HepG2 (cell line): Measurements from ENCODE around the gene HOXA5. TPM values are rescaled to one million over a fixed set of nuclear protein-coding genes. Genes with fewer than 3 reads are reported as not detected.

Source experiments
- ATAC-seq: fragments of 200-7000 bp; cut with Tn5 transposase; 3 replicates; pipeline ENCODE4 v1.9.1; 2020; ENCODE audit warnings: mild to moderate bottlenecking, moderate library complexity
- BruUV-seq: library from RNA; stranded (reverse); fragments of 400-500 nt; replicated peaks from 2 replicates; lab custom pipeline; 2021; lab: Mats Ljungman, UMichigan
- CTCF ChIA-PET: fragments of 300-600 bp; formaldehyde crosslinking; extraction: SDS; loops from one replicate; lab custom pipeline; 2021; ENCODE audit warnings: low total read pairs, inconsistent platforms, low intra/inter-chr PET ratio; lab: Yijun Ruan, JAX
- POLR2A ChIA-PET: fragments of 350-600 bp; sonication (Branson Sonifier 250); formaldehyde crosslinking; loops from one replicate; lab custom pipeline; 2020; ENCODE audit warnings: antibody characterized with exemption, inconsistent platforms; lab: Yijun Ruan, JAX
- DNase-seq: peaks from one replicate; pipeline ENCODE4 v3.0.0-alpha.2; 2015; ENCODE audit warnings: low spot score
- FAIRE-seq: peaks from 3 replicates; lab custom pipeline; 2011; peaks lifted over from hg19 to GRCh38; lab: Jason Lieb, UNC
- H2AFZ ChIP-seq: one replicate; pipeline ENCODE4 v1.6.1; 2011; ENCODE audit warnings: low read length, inconsistent platforms
- H3K27ac ChIP-seq: fragments of 300-600 bp; 3 replicates; pipeline ENCODE4 v1.8.0; 2011; ENCODE audit warnings: mixed run types, mild to moderate bottlenecking, mixed read lengths, low read length, inconsistent platforms; ENCODE audit not compliant: insufficient read depth; ENCODE audit errors: extremely low read length
- H3K27me3 ChIP-seq, 2 experiments: fragments of 200-600 bp in 1 of 2; 2 replicates in 1 of 2; 3 replicates in 1 of 2; pipeline versions ENCODE4 v1.6.0 to v1.8.0; 2011; ENCODE audit warnings: low read length in 2 of 2, mild to moderate bottlenecking in 2 of 2, moderate library complexity in 2 of 2, inconsistent platforms in 1 of 2; ENCODE audit not compliant: insufficient read depth in 2 of 2, control insufficient read depth in 1 of 2
- H3K36me3 ChIP-seq, 2 experiments: fragments of 200-600 bp in 1 of 2; replicated peaks in 1 of 2; 2 replicates in 1 of 2; 3 replicates in 1 of 2; pipeline versions ENCODE4 v1.5.1 to v1.8.0; 2011; ENCODE audit warnings: low read length in 2 of 2, inconsistent platforms in 1 of 2; ENCODE audit not compliant: insufficient read depth in 2 of 2, control insufficient read depth in 1 of 2
- H3K4me1 ChIP-seq: 2 replicates; pipeline ENCODE4 v1.5.1; 2012; ENCODE audit warnings: low read length, inconsistent platforms; ENCODE audit not compliant: insufficient read depth
- H3K4me2 ChIP-seq: 2 replicates; pipeline ENCODE4 v1.6.0; 2011; ENCODE audit warnings: low read depth, low read length, inconsistent platforms
- H3K4me3 ChIP-seq, 3 experiments: fragments of 200-600 bp in 1 of 3; sonication (generic), shearing (Covaris generic) in 1 of 3; replicated peaks in 1 of 3; 2 replicates each; pipeline ENCODE4 v1.5.1; 2011 to 2016; ENCODE audit warnings: low read length in 3 of 3, inconsistent platforms in 2 of 3, low read depth in 2 of 3, mild to moderate bottlenecking in 2 of 3, control low read depth in 1 of 3, mixed read lengths in 1 of 3; ENCODE audit not compliant: insufficient read depth in 1 of 3
- H3K79me2 ChIP-seq: one replicate; pipeline ENCODE4 v1.6.1; 2011; ENCODE audit warnings: low read length, inconsistent platforms; ENCODE audit not compliant: insufficient read depth
- H3K9ac ChIP-seq: 2 replicates; pipeline ENCODE4 v1.6.0; 2011; ENCODE audit warnings: mild to moderate bottlenecking, low read depth, low read length, inconsistent platforms; ENCODE audit not compliant: insufficient read depth
- H3K9me3 ChIP-seq: 2 replicates; pipeline ENCODE4 v1.5.1; 2012; ENCODE audit warnings: mild to moderate bottlenecking, low read length
- H4K20me1 ChIP-seq: 2 replicates; pipeline ENCODE4 v1.6.0; 2011; ENCODE audit warnings: inconsistent platforms, mild to moderate bottlenecking, low read length, moderate library complexity; ENCODE audit not compliant: insufficient read depth
- AGO2 ChIP-seq: fragments of 200-400 bp; formaldehyde crosslinking; optimal IDR thresholded peaks from 2 replicates; pipeline ENCODE3; 2017; ENCODE audit warnings: mild to moderate bottlenecking, low read depth, low read length, moderate library complexity
- HOXA3 ChIP-seq: sonication (generic); formaldehyde crosslinking; IDR thresholded peaks from 2 replicates; pipeline ENCODE4 v1.5.0; 2020; ENCODE audit warnings: missing genetic modification reagents
- PPARG ChIP-seq: conservative IDR thresholded peaks from 2 replicates; pipeline ENCODE4 v1.6.1; 2016; ENCODE audit warnings: missing biosample characterization, missing genetic modification reagents
- RBFOX2 ChIP-seq: fragments of 200-400 bp; formaldehyde crosslinking; IDR thresholded peaks from 2 replicates; pipeline ENCODE4 v1.6.1; 2017; ENCODE audit warnings: low read depth, mild to moderate bottlenecking, low read length
- ZNF672 ChIP-seq: sonication (generic); formaldehyde crosslinking; IDR thresholded peaks from 2 replicates; pipeline ENCODE4 v1.8.1; 2022; ENCODE audit warnings: missing genetic modification reagents
- WGBS: methylation state at CpG from one replicate; pipeline ENCODE4 v1.1.6; 2017; ENCODE audit warnings: low lambda C conversion rate; 5-methylcytosine and 5-hydroxymethylcytosine counted together
- in situ Hi-C: cut with HindIII; loops from 2 replicates; pipeline ENCODE4 v1.10.0; 2017; ENCODE audit warnings: low pct_unique_long_range_greater_than_20kb; ENCODE audit not compliant: extremely low pct_ligation_motif_present
- intact Hi-C: fragments of 100-400 bp; cut with micrococcal nuclease; formaldehyde crosslinking; loops from one replicate; pipeline ENCODE4 v1.10.0; 2022; ENCODE audit not compliant: unreplicated experiment
- polyA plus RNA-seq, 8 experiments: library from polyadenylated mRNA; depleted of rRNA in 3 of 8; stranded (reverse) in 7 of 8; unstranded in 1 of 8; fragments of >200 nt; fragmentation: Illumina TruSeq in 4 of 8; extraction: Trizol in 4 of 8; gene quantifications; 2 replicates each; pipeline versions ENCODE4 v1.2.1 to v1.2.3, GENCODE V29; 2011 to 2016; ENCODE audit warnings: low read depth in 4 of 8, missing spikeins in 1 of 8, mixed read lengths in 1 of 8; ENCODE audit not compliant: insufficient read depth in 1 of 8
- total RNA-seq, 5 experiments: library from RNA; depleted of rRNA; stranded (reverse); fragments of >200 nt; fragmentation: Illumina TruSeq; extraction: Trizol; gene quantifications; 2 replicates each; pipeline ENCODE4 v1.2.3, GENCODE V29; 2016; ENCODE audit warnings: low read depth in 1 of 5
- TF ChIP-seq, protein P1 (sequence below): sonication (generic); formaldehyde crosslinking; IDR thresholded peaks from 2 replicates; pipeline ENCODE4 v1.8.0; 2022; ENCODE audit warnings: mild to moderate bottlenecking, missing genetic modification reagents, moderate library complexity

The HOXA5 gene
- total and polyA plus RNA-seq, 2 of the 13 experiments (the other 11 are each of a cell fraction or from before 2014, with no cell fraction given), result 3.2 to 3.6 TPM

DNA sequence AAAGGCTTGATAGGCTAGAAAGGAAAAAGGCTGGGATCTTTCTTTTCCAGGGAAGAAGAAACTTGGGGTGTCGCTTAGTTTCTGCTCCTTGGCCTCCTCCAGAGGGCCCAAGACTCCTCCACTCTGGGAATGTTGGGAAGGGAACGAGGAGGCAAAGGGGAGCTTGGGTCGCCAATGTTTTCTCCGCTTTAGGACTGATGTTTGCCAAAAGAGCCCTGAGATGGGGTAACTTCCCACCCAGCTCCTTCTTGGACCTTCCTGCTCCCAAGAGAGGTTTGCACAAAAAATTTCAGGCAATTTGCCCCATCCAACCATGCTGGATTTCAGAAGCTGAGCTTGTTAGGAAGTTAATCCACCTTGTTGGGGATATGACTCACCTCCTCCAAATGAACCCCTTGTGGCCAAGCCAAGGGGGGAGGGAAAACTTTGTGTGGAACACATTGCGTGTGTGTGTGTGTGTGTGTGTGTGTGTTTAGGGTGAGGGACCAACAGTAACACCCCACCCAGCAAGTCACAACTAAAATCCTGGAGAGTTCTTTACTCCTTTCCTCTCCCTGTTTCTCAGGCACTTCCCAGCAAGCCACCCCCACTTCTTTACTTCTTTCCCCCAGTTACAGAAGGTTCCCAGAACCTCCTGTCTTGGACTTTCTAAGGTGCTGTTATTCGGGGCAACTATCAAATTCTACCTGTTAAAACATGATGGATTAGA lies 32.3 kb downstream of the HOXA5 start (continued):
- TF ChIP-seq PPARG (CRISPR knock-in tag) (no peak), ZNF672 (no peak)

DNA sequence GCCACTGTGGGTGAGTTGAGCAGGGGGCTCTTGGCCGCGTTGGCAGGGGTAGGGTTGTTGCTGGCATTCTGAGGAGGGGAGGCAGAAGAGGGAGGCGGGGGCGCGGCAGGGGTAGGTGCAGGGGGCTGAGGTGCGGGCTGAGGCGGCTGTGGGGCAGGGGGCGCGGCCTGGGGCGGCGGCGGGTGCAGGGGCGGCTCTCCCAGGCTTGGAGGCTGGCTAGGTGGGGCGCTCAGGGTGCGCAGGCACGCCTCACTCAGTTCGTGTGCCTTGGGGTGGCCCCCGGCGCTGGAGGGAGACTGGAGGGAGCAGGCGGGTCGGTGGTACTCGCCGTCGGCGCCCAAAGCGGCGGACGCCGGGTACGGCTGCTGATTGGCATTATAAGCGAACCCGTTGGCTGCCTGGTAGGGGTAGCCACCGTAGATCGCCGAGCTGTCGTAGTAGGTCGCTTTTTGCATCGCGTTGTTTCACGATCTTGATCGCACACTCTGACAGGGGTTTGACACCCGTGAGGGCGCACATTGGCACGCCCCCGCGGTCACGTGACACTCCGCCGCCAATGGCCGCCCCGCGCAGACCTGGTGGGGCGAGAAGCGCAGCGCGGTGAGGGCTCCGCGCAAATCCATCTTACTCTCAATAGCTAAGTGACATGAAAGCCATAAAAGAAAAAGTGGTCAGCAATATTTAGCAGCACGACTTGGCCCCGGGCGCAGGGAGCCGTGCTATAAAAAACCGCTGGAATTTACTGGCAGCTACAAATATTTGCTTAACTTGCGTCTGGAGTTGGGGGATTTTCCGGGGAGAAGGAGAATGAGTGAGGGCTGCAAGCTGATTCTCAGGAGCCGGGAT lies 33.1 kb downstream of the HOXA5 start:
- 0 out of 2 replicates have a peak, but pooled peaks have one; percentile 11 for TF ChIP-seq HOXA3 (CRISPR knock-in tag)
- TF ChIP-seq AGO2, result peak; percentile 81
- TF ChIP-seq RBFOX2, result 0 out of 2 replicates have a peak, but pooled peaks have one; percentile 40
- TF ChIP-seq, protein P1, sequence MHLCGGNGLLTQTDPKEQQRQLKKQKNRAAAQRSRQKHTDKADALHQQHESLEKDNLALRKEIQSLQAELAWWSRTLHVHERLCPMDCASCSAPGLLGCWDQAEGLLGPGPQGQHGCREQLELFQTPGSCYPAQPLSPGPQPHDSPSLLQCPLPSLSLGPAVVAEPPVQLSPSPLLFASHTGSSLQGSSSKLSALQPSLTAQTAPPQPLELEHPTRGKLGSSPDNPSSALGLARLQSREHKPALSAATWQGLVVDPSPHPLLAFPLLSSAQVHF, result no peak
- H3K27me3 ChIP-seq, result no peaks in the 10 kb centered on the region
- 97% methylated on average over 66 of the region's 66 CpGs for WGBS
- no TSS peak for BruUV-seq
- intact Hi-C loops (no loop called here), in situ Hi-C loops (no loop called here)
- H3K4me1 ChIP-seq, result peaks cover 12% of the 10 kb centered on the region; the same call in 1 of the 2 replicates
- ATAC-seq (no peak), FAIRE-seq (no peak), DNase-seq (no peak)
- no peak overlapping the region for H2AFZ ChIP-seq
- peaks cover 12% of the 10 kb centered on the region for H3K79me2 ChIP-seq
- H3K9ac ChIP-seq, result no peak overlapping the region
- no peaks in the 10 kb centered on the region for H3K9me3 ChIP-seq
- ChIA-PET POLR2A (interaction anchor here (0.7 to 3.8 kb wide), 2 partner anchors 11 to 20 kb away, joined by 3 to 55 read pairs; partner anchors contain the start of gene HOXA4), CTCF (no interaction called here)
- H4K20me1 ChIP-seq, result peaks cover 5% of the 10 kb centered on the region; the same call in 1 of the 2 replicates
- no peak overlapping the region for H3K27ac ChIP-seq
- H3K36me3 ChIP-seq, result peaks cover 2 to 7% of the 10 kb centered on the region in 2 experiments; a peak in 2 of 5 replicates
- H3K4me3 ChIP-seq, result no peak overlapping the region
- no peak overlapping the region for H3K4me2 ChIP-seq
